Mammary epithelial cell (primary cell): Measurements from ENCODE around the gene ASIC2.

Experiments used
- EZH2 ChIP-seq: IDR thresholded peaks from 2 replicates; pipeline ENCODE4 v1.6.1; 2012; ENCODE audit warnings: low read length, inconsistent platforms, borderline replicate concordance
- TF ChIP-seq, protein P1 (sequence below), 2 donors: IDR thresholded peaks in 1 of 2; conservative IDR thresholded peaks in 1 of 2; 2 replicates each; pipeline ENCODE4 v1.5.1; 2011 to 2012; ENCODE audit warnings: inconsistent platforms in 2 of 2, low read length in 2 of 2, mild to moderate bottlenecking in 2 of 2, control low read depth in 1 of 2, low read depth in 1 of 2; ENCODE audit not compliant: insufficient read depth in 1 of 2; ENCODE audit errors: extremely low read depth in 1 of 2

DNA sequence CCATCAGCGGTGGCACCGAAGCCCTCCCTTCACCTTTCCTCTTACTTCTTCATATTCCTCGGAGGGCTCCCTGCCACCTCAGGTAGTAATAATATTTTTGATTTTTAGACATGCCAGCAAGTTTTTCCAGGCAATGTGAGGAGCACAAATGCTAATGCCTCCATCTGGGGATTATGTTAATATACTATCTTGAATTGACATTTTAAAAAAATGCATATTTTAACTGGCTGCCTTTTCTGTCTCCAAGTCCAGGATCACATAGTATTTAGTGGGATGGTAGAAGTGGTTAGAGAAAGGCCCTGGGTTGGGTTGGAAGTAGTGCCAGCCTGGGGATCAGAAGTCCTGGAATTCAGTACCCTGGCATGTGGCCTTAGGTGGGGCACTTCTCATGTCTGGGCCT is 154.5 kb downstream of the ASIC2 start:
- TF ChIP-seq, protein P1, sequence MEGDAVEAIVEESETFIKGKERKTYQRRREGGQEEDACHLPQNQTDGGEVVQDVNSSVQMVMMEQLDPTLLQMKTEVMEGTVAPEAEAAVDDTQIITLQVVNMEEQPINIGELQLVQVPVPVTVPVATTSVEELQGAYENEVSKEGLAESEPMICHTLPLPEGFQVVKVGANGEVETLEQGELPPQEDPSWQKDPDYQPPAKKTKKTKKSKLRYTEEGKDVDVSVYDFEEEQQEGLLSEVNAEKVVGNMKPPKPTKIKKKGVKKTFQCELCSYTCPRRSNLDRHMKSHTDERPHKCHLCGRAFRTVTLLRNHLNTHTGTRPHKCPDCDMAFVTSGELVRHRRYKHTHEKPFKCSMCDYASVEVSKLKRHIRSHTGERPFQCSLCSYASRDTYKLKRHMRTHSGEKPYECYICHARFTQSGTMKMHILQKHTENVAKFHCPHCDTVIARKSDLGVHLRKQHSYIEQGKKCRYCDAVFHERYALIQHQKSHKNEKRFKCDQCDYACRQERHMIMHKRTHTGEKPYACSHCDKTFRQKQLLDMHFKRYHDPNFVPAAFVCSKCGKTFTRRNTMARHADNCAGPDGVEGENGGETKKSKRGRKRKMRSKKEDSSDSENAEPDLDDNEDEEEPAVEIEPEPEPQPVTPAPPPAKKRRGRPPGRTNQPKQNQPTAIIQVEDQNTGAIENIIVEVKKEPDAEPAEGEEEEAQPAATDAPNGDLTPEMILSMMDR (conservative IDR thresholded peaks at IDR 0.05 in 1 of 2, IDR thresholded peaks at IDR 0.05 in 1 of 2; ENCODE audit: extremely low read depth in 1 of 2, insufficient read depth in 1 of 2, low read depth in 1 of 2, low read length in 2 of 2), result no peak
- no peak for TF ChIP-seq EZH2
